SU-DHL-6 (cell line): ENCODE measurements around the gene PRKN.

Experiments used
- H2AFZ ChIP-seq: fragments of 200-600 bp; sonication (generic); 2 replicates; pipeline ENCODE4 v1.6.1; 2014; ENCODE audit warnings: low read depth, mild to moderate bottlenecking, moderate library complexity, mixed read lengths, antibody characterized with exemption, low read length; ENCODE audit not compliant: severe bottlenecking
- H3F3A ChIP-seq: fragments of 200-600 bp; shearing (Covaris generic); 2 replicates; pipeline ENCODE4 v1.6.0; 2016; ENCODE audit warnings: antibody characterized with exemption, mild to moderate bottlenecking; ENCODE audit not compliant: insufficient read depth
- H3K27ac ChIP-seq: fragments of 200-600 bp; sonication (generic); 2 replicates; pipeline ENCODE4 v1.5.1; 2016; ENCODE audit warnings: low read depth, mild to moderate bottlenecking, low read length, moderate library complexity, mixed read lengths
- H3K27me3 ChIP-seq: fragments of 200-600 bp; sonication (generic), shearing (Covaris generic); 2 replicates; pipeline ENCODE4 v1.6.0; 2014; ENCODE audit warnings: mild to moderate bottlenecking, low read length
- H3K36me3 ChIP-seq: fragments of 200-600 bp; sonication (generic); 2 replicates; pipeline ENCODE4 v1.6.1; 2014; ENCODE audit warnings: mild to moderate bottlenecking, low read length, mixed read lengths
- H3K4me2 ChIP-seq: fragments of 300-600, 200-600 bp; shearing (Covaris generic), sonication (generic); 2 replicates; pipeline ENCODE4 v1.6.0; 2014; ENCODE audit warnings: low read length, low read depth, mild to moderate bottlenecking; ENCODE audit not compliant: poor library complexity, severe bottlenecking
- H3K4me3 ChIP-seq: fragments of 200-600 bp; sonication (generic); 2 replicates; pipeline ENCODE4 v1.5.1; 2014; ENCODE audit warnings: antibody characterized with exemption, low read length, mild to moderate bottlenecking, mixed read lengths; ENCODE audit not compliant: insufficient read depth, poor library complexity, severe bottlenecking
- H3K79me2 ChIP-seq: fragments of 200-600 bp; sonication (generic); 2 replicates; pipeline ENCODE4 v1.6.1; 2014; ENCODE audit warnings: mild to moderate bottlenecking, low read length, moderate library complexity; ENCODE audit not compliant: insufficient read depth
- H3K9ac ChIP-seq: fragments of 200-600 bp; sonication (generic); 2 replicates; pipeline ENCODE4 v1.7.0; 2014; ENCODE audit warnings: mild to moderate bottlenecking, low read length
- H3K9me2 ChIP-seq: fragments of 200-600 bp; sonication (generic); replicated peaks from 2 replicates; pipeline ENCODE4 v1.6.1; 2014; ENCODE audit warnings: low read length; ENCODE audit not compliant: insufficient read depth
- H3K9me3 ChIP-seq: fragments of 200-600 bp; sonication (generic); 2 replicates; pipeline ENCODE4 v1.6.1; 2014; ENCODE audit warnings: low read length, mixed read lengths; ENCODE audit not compliant: insufficient read depth
- H4K20me1 ChIP-seq: fragments of 200-600 bp; sonication (generic); 2 replicates; pipeline ENCODE4 v1.6.1; 2014; ENCODE audit warnings: low read depth, mild to moderate bottlenecking, antibody characterized with exemption, low read length, moderate library complexity, mixed read lengths
- EZH2phosphoT487 ChIP-seq: fragments of 200-600 bp; sonication (generic), shearing (Covaris generic); conservative IDR thresholded peaks from 2 replicates; pipeline ENCODE4 v1.6.1; 2018; ENCODE audit warnings: mild to moderate bottlenecking, antibody characterized with exemption, low read length, moderate library complexity, mixed read lengths
- TF ChIP-seq, protein P1 (sequence below): fragments of 200-600 bp; sonication (generic); IDR thresholded peaks from one replicate; pipeline ENCODE4 v1.5.1; 2017; ENCODE audit warnings: antibody characterized with exemption, mild to moderate bottlenecking, low read length, moderate library complexity; ENCODE audit not compliant: insufficient read depth, poor library complexity, severe bottlenecking

PRKN gene

DNA sequence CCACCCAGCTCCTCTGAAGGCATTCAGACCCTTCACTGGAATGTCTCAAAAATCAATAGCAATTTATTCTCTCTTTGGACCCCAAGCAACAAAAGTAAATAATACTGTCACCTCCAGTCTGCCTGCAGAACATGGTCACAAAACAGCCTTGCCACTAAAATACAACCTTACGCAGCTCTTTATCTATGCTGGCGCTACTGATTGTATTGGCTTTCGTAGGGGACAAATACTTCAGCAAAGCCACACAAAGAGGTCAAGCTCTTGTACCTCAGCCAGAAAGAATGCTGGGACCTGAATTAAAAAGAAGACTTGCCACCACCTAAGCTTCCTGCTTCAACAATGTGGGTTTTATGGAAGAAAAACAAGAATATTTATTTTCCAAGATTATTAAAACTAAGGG lies 57.2 kb downstream of the PRKN start:
- no peaks in the 10 kb centered on the region for H3K9me2 ChIP-seq
- H3K4me2 ChIP-seq = no peak overlapping the region
- H2AFZ ChIP-seq = no peak overlapping the region
- H3F3A ChIP-seq = no peaks in the 10 kb centered on the region
- H3K9me3 ChIP-seq = no peaks in the 10 kb centered on the region
- H4K20me1 ChIP-seq = no peaks in the 10 kb centered on the region
- TF ChIP-seq, protein P1, sequence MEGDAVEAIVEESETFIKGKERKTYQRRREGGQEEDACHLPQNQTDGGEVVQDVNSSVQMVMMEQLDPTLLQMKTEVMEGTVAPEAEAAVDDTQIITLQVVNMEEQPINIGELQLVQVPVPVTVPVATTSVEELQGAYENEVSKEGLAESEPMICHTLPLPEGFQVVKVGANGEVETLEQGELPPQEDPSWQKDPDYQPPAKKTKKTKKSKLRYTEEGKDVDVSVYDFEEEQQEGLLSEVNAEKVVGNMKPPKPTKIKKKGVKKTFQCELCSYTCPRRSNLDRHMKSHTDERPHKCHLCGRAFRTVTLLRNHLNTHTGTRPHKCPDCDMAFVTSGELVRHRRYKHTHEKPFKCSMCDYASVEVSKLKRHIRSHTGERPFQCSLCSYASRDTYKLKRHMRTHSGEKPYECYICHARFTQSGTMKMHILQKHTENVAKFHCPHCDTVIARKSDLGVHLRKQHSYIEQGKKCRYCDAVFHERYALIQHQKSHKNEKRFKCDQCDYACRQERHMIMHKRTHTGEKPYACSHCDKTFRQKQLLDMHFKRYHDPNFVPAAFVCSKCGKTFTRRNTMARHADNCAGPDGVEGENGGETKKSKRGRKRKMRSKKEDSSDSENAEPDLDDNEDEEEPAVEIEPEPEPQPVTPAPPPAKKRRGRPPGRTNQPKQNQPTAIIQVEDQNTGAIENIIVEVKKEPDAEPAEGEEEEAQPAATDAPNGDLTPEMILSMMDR = no peak
- no peak for TF ChIP-seq EZH2phosphoT487
- H3K79me2 ChIP-seq = no peaks in the 10 kb centered on the region
- H3K36me3 ChIP-seq = no peaks in the 10 kb centered on the region
- H3K4me3 ChIP-seq = no peak overlapping the region
- no peaks in the 10 kb centered on the region for H3K27me3 ChIP-seq
- H3K27ac ChIP-seq = no peak overlapping the region
- no peak overlapping the region for H3K9ac ChIP-seq

GRCh38 chr6:162666246-162666645 lies 61.3 kb downstream of the PRKN start:
- Histone ChIP-seq H4K20me1 (no peaks in the 10 kb centered on the region), H3K9me3 (no peaks in the 10 kb centered on the region), H3K4me3 (no peak overlapping the region), H3K9ac (no peak overlapping the region), H3K27ac (no peak overlapping the region), H3F3A (no peaks in the 10 kb centered on the region), H2AFZ (no peak overlapping the region), H3K79me2 (no peaks in the 10 kb centered on the region), H3K9me2 (no peaks in the 10 kb centered on the region), H3K27me3 (no peaks in the 10 kb centered on the region), H3K36me3 (no peaks in the 10 kb centered on the region), H3K4me2 (no peak overlapping the region)
- TF ChIP-seq, protein P1 = no peak
- no peak for TF ChIP-seq EZH2phosphoT487

GRCh38 chr6:162653808-162654207 lies 73.8 kb downstream of the PRKN start:
- Histone ChIP-seq H2AFZ (no peak overlapping the region), H3F3A (no peaks in the 10 kb centered on the region), H3K36me3 (no peaks in the 10 kb centered on the region), H3K4me2 (no peak overlapping the region), H3K9ac (no peak overlapping the region), H3K27me3 (no peaks in the 10 kb centered on the region), H3K27ac (no peak overlapping the region), H3K9me2 (no peaks in the 10 kb centered on the region), H3K4me3 (no peak overlapping the region), H3K79me2 (no peaks in the 10 kb centered on the region), H4K20me1 (no peaks in the 10 kb centered on the region), H3K9me3 (no peaks in the 10 kb centered on the region)
- TF ChIP-seq EZH2phosphoT487 = no peak
- TF ChIP-seq, protein P1 = no peak

- Histone ChIP-seq H3K27me3 (no peaks in the 10 kb centered on the region), H3K79me2 (no peaks in the 10 kb centered on the region), H3K9me3 (no peaks in the 10 kb centered on the region), H3K9me2 (no peaks in the 10 kb centered on the region), H3K9ac (no peak overlapping the region), H3K4me2 (no peak overlapping the region), H2AFZ (no peak overlapping the region), H4K20me1 (no peaks in the 10 kb centered on the region), H3K27ac (no peak overlapping the region), H3F3A (no peaks in the 10 kb centered on the region), H3K36me3 (no peaks in the 10 kb centered on the region), H3K4me3 (no peak overlapping the region)
- TF ChIP-seq, protein P1 = no peak
- TF ChIP-seq EZH2phosphoT487 = no peak
Measured at GRCh38 chr6:162651505-162651904, 76.1 kb downstream of the PRKN start.
